ENCODE data around the gene RIMOC1.

RIMOC1 gene

DNA sequence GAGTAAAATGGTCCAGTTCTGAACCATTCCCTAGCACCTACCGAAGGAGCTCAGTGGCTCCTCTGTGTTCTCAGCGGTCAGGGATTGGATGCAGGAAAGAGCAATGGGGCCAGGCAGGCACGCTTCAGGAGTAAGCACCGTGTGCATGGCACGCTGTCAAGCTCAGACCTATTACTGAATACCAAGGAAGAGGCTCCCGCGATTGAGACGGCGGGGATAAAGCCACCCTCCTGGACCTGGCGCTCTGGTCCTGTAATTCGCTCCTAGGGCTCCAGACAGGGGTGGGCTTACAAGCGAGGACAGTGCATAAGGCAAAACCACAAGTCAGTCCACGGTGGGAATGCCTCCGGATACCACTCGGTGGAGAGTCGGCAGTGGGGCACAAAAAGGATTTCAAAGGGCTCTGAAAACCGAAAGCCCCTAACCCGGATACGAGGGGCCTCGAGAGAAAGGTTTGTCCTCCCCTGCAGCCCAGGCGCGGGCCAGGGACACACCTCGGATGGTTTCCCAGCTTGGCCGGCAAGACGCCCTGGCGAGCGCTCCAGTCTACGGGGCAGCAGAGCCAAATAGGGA lies 34.9 kb upstream of the RIMOC1 start:
- Histone ChIP-seq H3K36me3 (no peaks in the 10 kb centered on the region), H3K4me3 (peak overlapping the region; percentile 67 to 83), H3K4me1 (peaks cover 0 to 42% (median 13%) of the 10 kb centered on the region in 4 donors), H3K27me3 (no peaks in the 10 kb centered on the region), H3K9me3 (no peaks in the 10 kb centered on the region), H3K27ac (peak overlapping the region; percentile 92 to 94)
- intact Hi-C loops (cut with DNase I; ENCODE audit: low total_unique reads), result loop anchor here (5.0 kb wide), 1 partner anchor 53 kb away; no protein-coding TSS in a partner anchor
- TF ChIP-seq, protein P1, sequence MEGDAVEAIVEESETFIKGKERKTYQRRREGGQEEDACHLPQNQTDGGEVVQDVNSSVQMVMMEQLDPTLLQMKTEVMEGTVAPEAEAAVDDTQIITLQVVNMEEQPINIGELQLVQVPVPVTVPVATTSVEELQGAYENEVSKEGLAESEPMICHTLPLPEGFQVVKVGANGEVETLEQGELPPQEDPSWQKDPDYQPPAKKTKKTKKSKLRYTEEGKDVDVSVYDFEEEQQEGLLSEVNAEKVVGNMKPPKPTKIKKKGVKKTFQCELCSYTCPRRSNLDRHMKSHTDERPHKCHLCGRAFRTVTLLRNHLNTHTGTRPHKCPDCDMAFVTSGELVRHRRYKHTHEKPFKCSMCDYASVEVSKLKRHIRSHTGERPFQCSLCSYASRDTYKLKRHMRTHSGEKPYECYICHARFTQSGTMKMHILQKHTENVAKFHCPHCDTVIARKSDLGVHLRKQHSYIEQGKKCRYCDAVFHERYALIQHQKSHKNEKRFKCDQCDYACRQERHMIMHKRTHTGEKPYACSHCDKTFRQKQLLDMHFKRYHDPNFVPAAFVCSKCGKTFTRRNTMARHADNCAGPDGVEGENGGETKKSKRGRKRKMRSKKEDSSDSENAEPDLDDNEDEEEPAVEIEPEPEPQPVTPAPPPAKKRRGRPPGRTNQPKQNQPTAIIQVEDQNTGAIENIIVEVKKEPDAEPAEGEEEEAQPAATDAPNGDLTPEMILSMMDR (IDR thresholded peaks at IDR 0.05), result no peak
- peak; percentile 67 to 73 for DNase-seq

DNA sequence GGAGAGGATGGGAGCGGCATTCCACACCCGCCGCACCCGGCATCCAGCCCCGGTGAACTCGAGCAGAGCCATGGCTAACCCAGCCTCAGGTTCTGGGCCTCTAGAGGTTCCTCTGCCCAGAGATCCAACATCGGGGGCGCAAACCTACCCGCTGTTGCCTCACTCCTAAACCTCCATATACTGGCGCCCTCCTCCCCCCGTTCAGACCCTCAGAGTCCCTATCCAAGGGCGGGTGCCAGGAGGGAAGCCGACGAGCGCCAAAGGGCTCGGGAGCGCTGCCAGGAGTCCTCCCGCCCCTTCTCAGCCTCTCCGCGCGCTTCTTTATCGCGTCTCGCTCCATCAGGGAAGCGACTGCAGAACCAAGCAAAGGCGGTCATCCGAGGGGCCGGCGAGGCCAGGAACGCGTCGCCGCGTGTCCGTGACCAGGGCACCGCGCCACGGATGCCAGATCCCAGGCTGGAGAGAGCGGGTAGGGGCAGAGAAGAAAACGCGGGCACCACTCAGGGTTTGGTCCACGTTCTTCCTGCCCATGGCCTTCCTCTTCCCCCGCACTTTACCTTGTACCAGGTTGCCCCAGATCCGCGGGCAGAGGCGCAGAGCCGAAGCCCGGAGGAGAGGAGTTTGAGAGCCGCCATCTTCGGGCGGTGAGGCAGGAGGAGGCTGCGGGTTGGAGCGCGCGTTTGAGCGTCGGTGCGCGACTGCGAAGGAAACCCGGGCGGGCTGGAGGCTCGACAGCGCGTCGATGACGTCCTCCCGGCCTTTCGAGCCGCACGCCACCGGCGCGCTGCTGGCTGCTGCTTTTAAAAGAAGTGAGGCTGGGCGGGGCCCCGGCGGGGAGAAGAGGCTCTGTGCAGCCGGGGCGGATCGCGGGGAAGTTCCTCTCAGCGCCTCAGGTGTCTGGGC lies 34.2 kb upstream of the RIMOC1 start, which contains the start of gene OXCT1:
TSS of gene OXCT1 (minus strand) at position 702 of the 903 bp plus-strand sequence. CDS start at position 635, 67 bp downstream.
- no peaks in the 10 kb centered on the region for H3K9me3 ChIP-seq
- peak; percentile 76 to 90 for DNase-seq
- intact Hi-C loops (cut with DNase I; ENCODE audit: low total_unique reads), result loop anchor here (2.0 to 5.0 kb wide), 2 partner anchors 35 to 52 kb away; partner anchors contain the start of gene RIMOC1
- no peaks in the 10 kb centered on the region for H3K36me3 ChIP-seq
- TF ChIP-seq, protein P1 (IDR thresholded peaks at IDR 0.05), result no peak
- H3K27ac ChIP-seq, result peak within 1 kb of the TSS; percentile 92 to 94
- H3K4me3 ChIP-seq, result peak within 1 kb of the TSS; percentile 67 to 83
- peaks cover 0 to 42% (median 13%) of the 10 kb centered on the region in 4 donors for H3K4me1 ChIP-seq
- no peaks in the 10 kb centered on the region for H3K27me3 ChIP-seq

DNA sequence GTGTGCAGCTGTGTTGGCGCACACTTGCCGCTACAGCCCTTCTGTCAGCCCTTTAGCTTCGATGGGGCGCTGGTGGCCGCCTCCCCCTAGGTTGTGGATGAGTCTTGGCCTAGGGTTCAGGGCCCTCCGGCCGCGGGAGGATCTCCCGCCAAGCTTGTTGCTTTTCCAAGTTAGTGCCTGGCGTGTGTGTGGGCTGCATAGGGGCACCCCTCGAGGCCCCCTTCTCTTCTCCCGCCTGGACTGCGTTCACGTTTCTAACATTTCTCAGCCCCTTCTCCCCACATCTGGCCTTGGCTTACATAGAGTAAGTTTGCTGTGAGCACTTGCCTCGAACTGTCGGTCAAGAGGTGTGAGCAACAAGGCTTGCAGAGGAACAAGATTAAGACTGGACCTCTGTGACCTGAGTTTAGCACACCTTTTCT lies 33.5 kb upstream of the RIMOC1 start:
- H3K9me3 ChIP-seq, result no peaks in the 10 kb centered on the region
- H3K27ac ChIP-seq, result peak overlapping the region; percentile 92 to 94
- no peak for DNase-seq
- peaks cover 0 to 42% (median 13%) of the 10 kb centered on the region in 4 donors for H3K4me1 ChIP-seq
- TF ChIP-seq, protein P1 (IDR thresholded peaks at IDR 0.05), result no peak
- H3K27me3 ChIP-seq, result no peaks in the 10 kb centered on the region
- no peaks in the 10 kb centered on the region for H3K36me3 ChIP-seq
- H3K4me3 ChIP-seq, result peak overlapping the region; percentile 67 to 83
- intact Hi-C loops (cut with DNase I; ENCODE audit: low total_unique reads), result loop anchor here (2.0 kb wide), 1 partner anchor 34 kb away; the partner anchor contains the start of gene RIMOC1

DNA sequence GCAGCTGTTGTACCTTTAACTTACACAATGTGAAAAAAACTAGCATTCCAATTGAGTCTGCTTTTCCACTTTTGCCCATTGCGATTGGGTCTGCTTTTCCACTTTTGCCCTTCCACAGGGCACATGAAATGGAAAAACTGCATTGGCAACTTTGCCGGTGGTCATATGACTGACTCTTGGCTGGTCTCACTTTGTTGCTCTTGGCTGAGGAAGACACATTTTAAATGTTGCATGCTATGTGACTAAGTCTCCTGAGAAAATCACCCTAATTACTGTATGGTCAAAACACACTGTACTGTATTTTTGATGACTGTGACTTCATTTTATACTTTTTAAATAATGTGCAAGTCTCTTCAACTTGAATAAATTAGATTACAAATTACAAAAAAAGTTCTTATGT lies 32.3 kb upstream of the RIMOC1 start:
- Histone ChIP-seq H3K4me1 (peaks cover 0 to 42% (median 13%) of the 10 kb centered on the region in 4 donors), H3K27me3 (no peaks in the 10 kb centered on the region), H3K36me3 (no peaks in the 10 kb centered on the region), H3K27ac (peak overlapping the region in 1 of 2 donors; percentile 92), H3K9me3 (no peaks in the 10 kb centered on the region), H3K4me3 (no peak overlapping the region)
- intact Hi-C loops (cut with DNase I; ENCODE audit: low total_unique reads), result loop anchor here (2.0 kb wide), 1 partner anchor 33 kb away; the partner anchor contains the start of gene RIMOC1
- TF ChIP-seq, protein P1 (IDR thresholded peaks at IDR 0.05), result no peak
- peak; percentile 52 to 85 for DNase-seq

DNA sequence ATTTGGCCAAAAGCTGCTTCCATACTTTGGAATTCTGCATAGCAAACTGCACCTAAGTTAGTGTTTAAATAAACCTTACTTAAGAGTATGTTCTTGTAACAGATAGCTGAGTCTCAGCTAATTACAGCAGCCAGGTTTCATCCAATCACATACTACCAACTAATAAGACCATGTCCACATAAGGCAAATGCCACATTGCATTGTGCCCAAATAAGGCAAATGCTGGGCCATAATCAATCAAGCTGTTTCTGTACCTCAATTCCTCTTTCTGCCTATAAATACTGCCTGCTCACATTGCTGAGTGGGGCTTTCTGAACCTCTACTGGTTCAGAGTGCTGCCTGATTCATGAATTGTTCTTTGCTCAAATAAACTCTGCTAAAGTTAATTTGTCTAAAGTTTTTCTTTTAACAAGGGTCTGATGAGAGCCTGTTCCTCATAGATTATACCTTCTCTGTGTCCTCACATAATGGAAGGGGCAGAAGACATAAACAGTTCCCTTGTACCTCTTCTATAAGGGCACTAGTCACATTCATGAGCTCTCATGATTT lies 29.6 kb upstream of the RIMOC1 start:
- no peak for DNase-seq
- no peaks in the 10 kb centered on the region for H3K36me3 ChIP-seq
- intact Hi-C loops (cut with DNase I; ENCODE audit: low total_unique reads), result no loop called here
- peaks cover 0 to 22% (median 13%) of the 10 kb centered on the region in 4 donors for H3K4me1 ChIP-seq
- no peak overlapping the region for H3K27ac ChIP-seq
- TF ChIP-seq, protein P1 (IDR thresholded peaks at IDR 0.05), result no peak
- no peak overlapping the region for H3K4me3 ChIP-seq
- no peaks in the 10 kb centered on the region for H3K27me3 ChIP-seq
- no peaks in the 10 kb centered on the region for H3K9me3 ChIP-seq
